Cardiac fibroblast (primary cell): ENCODE measurements around the gene MUC16.

Experiments
- DNase-seq, 2 donors: peaks; one replicate each; pipeline versions ENCODE4 v3.0.0 to v3.0.0-alpha.2; 2010; ENCODE audit warnings: low read depth in 2 of 2
- H3K4me3 ChIP-seq, 2 donors: replicated peaks in 1 of 2; 1 replicate in 1 of 2; 2 replicates in 1 of 2; pipeline ENCODE4 v1.5.1; 2011; ENCODE audit warnings: low read depth in 2 of 2, low read length in 2 of 2, mild to moderate bottlenecking in 2 of 2, moderate library complexity in 1 of 2
- TF ChIP-seq, protein P1 (sequence below): IDR thresholded peaks from one replicate; pipeline ENCODE4 v1.5.1; 2011; ENCODE audit warnings: low read depth, mild to moderate bottlenecking, low read length, inconsistent platforms

Gene MUC16

DNA sequence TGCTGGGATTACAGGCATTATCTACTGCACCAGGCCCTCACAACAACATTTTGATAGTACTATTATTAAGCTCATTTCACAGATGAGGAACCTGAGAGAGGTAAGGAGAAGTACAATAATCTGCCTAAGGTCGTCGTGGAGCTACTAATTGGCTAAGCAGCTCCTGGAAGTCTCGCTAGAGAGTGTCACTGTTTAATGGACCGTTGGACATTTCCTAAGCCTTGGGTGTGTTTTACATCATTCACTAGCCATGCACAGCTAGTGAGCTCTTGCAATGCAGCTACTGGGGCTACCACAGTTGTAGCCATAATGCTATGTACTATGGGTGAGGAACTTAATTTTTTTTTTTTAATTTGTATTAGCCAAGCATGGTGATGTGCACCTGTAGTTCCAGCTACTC, 42.7 kb upstream of the MUC16 start:
- no peak for DNase-seq
- H3K4me3 ChIP-seq: no peak overlapping the region
- TF ChIP-seq, protein P1, sequence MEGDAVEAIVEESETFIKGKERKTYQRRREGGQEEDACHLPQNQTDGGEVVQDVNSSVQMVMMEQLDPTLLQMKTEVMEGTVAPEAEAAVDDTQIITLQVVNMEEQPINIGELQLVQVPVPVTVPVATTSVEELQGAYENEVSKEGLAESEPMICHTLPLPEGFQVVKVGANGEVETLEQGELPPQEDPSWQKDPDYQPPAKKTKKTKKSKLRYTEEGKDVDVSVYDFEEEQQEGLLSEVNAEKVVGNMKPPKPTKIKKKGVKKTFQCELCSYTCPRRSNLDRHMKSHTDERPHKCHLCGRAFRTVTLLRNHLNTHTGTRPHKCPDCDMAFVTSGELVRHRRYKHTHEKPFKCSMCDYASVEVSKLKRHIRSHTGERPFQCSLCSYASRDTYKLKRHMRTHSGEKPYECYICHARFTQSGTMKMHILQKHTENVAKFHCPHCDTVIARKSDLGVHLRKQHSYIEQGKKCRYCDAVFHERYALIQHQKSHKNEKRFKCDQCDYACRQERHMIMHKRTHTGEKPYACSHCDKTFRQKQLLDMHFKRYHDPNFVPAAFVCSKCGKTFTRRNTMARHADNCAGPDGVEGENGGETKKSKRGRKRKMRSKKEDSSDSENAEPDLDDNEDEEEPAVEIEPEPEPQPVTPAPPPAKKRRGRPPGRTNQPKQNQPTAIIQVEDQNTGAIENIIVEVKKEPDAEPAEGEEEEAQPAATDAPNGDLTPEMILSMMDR: no peak

DNA sequence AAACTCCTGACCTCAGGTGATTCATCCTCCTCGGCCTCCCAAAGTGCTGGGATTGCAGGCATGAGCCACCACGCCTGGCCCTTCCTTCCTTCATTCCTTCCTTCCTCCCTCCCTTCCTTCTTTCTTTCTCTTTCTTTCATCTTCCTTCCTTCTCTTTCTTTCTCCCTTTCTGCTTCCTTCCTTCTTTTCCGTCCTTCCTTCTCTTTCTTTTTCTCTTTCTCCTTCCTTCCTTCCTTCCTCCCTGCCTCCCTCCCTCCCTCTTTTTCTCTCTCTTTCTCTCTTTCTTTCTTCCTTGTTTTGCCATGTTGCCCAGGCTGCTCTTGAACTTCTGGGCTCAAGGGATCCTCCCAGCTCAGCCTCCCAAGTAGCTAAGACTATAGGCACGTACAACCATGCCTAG, 36.5 kb upstream of the MUC16 start:
- no peak for DNase-seq
- no peak overlapping the region for H3K4me3 ChIP-seq
- TF ChIP-seq, protein P1: no peak

DNA sequence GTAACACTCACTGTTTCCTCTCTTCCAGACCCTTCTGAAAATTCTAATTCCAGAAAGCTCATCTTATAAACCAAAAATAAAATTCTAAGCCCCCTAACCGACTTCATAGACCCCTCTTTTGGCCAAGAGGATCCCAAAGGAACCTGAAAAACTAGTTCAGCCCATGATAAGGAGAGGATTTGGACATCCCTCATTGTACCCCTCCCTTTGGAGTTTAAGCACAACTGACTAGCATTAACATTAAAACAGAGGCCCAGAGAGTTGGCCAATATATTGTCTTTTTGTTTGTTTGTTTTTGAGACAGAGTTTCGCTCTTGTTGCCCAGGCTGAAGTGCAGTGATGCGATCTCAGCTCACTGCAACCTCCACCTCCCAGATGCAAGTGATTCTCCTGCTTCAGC, 34.2 kb upstream of the MUC16 start:
- TF ChIP-seq, protein P1: no peak
- no peak overlapping the region for H3K4me3 ChIP-seq
- DNase-seq: no peak

DNA sequence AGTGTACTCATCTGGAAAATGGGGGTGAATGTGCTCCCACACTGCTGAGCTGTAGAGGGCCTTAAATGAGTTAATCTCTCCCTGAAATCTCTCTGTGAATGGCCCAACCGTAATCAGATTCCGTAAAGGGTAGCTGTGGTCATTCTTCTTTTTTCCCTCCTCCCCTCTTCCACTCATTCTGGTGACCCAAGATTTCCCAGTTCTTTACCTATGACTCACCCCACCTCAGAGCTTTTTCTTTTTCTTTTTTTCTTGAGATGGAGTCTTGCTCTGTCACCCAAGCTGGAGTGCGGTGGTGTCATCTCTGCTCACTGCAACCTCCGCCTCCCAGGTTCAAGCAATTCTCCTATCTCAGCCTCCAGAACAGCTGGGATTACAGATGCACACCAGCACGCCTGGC, 33.3 kb upstream of the MUC16 start:
- no peak overlapping the region for H3K4me3 ChIP-seq
- DNase-seq: no peak
- TF ChIP-seq, protein P1: no peak

DNA sequence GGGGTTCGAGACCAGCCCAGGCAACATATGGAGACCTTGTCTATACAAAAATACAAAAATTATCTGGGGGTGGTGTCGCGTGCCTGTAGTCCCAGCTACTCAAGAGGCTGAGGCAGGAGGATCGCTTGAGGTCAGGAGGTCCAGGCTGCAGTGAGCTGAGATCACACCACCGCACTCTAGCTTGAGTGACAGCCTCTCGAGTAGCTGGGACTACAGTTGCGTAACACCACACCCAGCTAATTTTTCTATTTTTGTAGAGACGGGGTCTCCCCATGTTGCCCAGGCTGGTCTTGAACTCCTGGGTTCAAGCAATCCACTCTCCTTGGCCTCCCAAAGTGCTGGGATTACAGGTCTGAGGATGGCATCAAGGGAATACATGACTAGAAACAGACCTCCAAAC, 30.8 kb upstream of the MUC16 start:
- H3K4me3 ChIP-seq: no peak overlapping the region
- TF ChIP-seq, protein P1: no peak
- DNase-seq: no peak

DNA sequence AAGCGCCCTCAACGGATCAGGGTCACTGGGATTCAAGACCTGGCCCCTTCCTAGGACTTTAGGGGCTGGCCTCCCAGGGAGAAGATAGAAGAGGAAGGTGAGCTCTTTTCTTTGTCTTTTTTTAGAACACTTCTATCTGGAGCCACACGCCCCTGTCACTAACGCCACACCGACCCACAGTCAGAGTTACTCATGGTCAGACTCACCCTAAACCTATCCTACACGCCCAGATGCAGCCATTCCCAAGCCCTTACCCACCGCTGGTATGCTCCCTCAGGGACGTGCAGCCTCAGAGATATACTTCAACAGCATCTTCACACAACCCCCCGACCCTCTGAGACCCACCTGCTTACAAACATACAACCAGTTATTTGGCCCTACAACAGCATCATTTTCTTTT, 29.9 kb upstream of the MUC16 start:
- TF ChIP-seq, protein P1: no peak
- no peak overlapping the region for H3K4me3 ChIP-seq
- no peak for DNase-seq

DNA sequence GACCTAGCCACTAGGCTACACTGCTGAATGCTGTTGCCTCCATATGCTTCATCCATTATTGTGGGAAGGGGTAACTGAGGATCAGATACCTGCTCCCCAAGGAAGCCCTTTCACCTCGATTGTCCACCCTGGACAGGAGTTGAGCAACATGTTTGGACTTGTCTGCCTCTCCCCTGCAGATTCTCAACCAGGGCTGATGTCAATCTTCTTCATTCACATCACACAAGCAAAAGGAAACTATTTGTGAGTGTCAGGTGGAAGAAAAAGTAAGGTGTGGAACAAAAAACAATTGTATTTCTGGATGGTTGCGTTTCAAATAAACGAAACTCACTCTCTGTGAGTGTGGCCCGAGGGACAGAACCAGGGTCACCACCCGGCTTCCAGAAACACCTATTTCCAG, 29.5 kb upstream of the MUC16 start:
- TF ChIP-seq, protein P1: no peak
- no peak overlapping the region for H3K4me3 ChIP-seq
- DNase-seq: no peak
